A549 (cell line): ENCODE measurements around the gene STAB2. TPM values are rescaled to one million over a fixed set of nuclear protein-coding genes. Genes with fewer than 3 reads are reported as not detected.

ENCODE experiments used
- ATAC-seq, 2 experiments: fragments of 200-7000 bp in 1 of 2; fragments of >200 bp in 1 of 2; cut with Nextera tagmentation in 1 of 2; cut with Tn5 transposase in 1 of 2; 3 replicates each; pipeline versions ENCODE4 v1.8.0 to v1.9.1; 2018 to 2020; ENCODE audit warnings: mild to moderate bottlenecking in 1 of 2, moderate library complexity in 1 of 2
- CTCF ChIA-PET: fragments of 300-600 bp; sonication (Branson Sonifier 250); formaldehyde crosslinking; extraction: SDS; loops from one replicate; lab custom pipeline; 2021; ENCODE audit warnings: antibody characterized with exemption, inconsistent platforms; lab: Yijun Ruan, JAX
- POLR2A ChIA-PET: fragments of 350-600 bp; formaldehyde crosslinking; extraction: SDS; loops from one replicate; lab custom pipeline; 2021; ENCODE audit warnings: antibody characterized with exemption, inconsistent platforms; lab: Yijun Ruan, JAX
- DNase-seq, 2 experiments: peaks; one replicate each; pipeline versions ENCODE4 v3.0.0 to v3.0.0-alpha.2; 2011 to 2016; ENCODE audit warnings: low read depth in 1 of 2, low spot score in 1 of 2
- FAIRE-seq: peaks from 2 replicates; lab custom pipeline; 2011; peaks lifted over from hg19 to GRCh38; lab: Jason Lieb, UNC
- H3K27ac ChIP-seq, 2 experiments: fragments of >200 bp; sonication (Bioruptor Twin); formaldehyde crosslinking; 3 replicates each; pipeline ENCODE4 v1.5.1; 2016 to 2017
- H3K4me1 ChIP-seq: fragments of >200 bp; sonication (Bioruptor Twin); formaldehyde crosslinking; 3 replicates; pipeline ENCODE4 v1.6.1; 2016
- H3K4me2 ChIP-seq: fragments of >200 bp; sonication (Bioruptor Twin); formaldehyde crosslinking; 3 replicates; pipeline ENCODE4 v1.6.1; 2016
- H3K4me3 ChIP-seq: fragments of >200 bp; sonication (Bioruptor Twin); formaldehyde crosslinking; 3 replicates; pipeline ENCODE4 v1.5.1; 2016
- H3K9me3 ChIP-seq: fragments of >200 bp; sonication (Bioruptor Twin); formaldehyde crosslinking; 3 replicates; pipeline ENCODE4 v1.6.1; 2016
- BCL3 ChIP-seq: fragments of >200 bp; sonication (Bioruptor Twin); formaldehyde crosslinking; IDR thresholded peaks from 3 replicates; pipeline ENCODE4 v1.6.1; 2016
- CTCF ChIP-seq: fragments of >200 bp; sonication (Bioruptor Twin); formaldehyde crosslinking; IDR thresholded peaks from 3 replicates; pipeline ENCODE4 v1.5.1; 2016
- ELK1 ChIP-seq: fragments of 150-350 bp; IDR thresholded peaks from 2 replicates; pipeline ENCODE4 v1.6.1; 2014; ENCODE audit warnings: low read depth, mild to moderate bottlenecking, low read length
- FOSB ChIP-seq: fragments of 250-450 bp; sonication (Bioruptor Pico); IDR thresholded peaks from 2 replicates; pipeline ENCODE4 v1.5.0; 2020; ENCODE audit warnings: mild to moderate bottlenecking, moderate library complexity
- FOSL2 ChIP-seq, 2 experiments: fragments of 450-650 bp in 1 of 2; fragments of >200 bp in 1 of 2; sonication (Bioruptor Twin) in 1 of 2; formaldehyde crosslinking; IDR thresholded peaks; 2 replicates each; pipeline versions ENCODE4 v1.5.0 to v1.6.1; 2016 to 2020; ENCODE audit warnings: mild to moderate bottlenecking in 1 of 2, moderate library complexity in 1 of 2
- HMGXB4 ChIP-seq: fragments of 250-450 bp; sonication (Bioruptor Pico); IDR thresholded peaks from 2 replicates; pipeline ENCODE4 v1.5.0; 2021; ENCODE audit warnings: mild to moderate bottlenecking, moderate library complexity, borderline replicate concordance
- HOXB13 ChIP-seq: fragments of 250-450 bp; sonication (Bioruptor Pico); IDR thresholded peaks from 2 replicates; pipeline ENCODE4 v1.5.0; 2020; ENCODE audit warnings: low read depth, mild to moderate bottlenecking, moderate library complexity
- KDM1A ChIP-seq: fragments of 200-600 bp; sonication (generic); IDR thresholded peaks from 2 replicates; pipeline ENCODE4 v1.6.1; 2016; ENCODE audit warnings: low read depth, mild to moderate bottlenecking
- MAX ChIP-seq: IDR thresholded peaks from 2 replicates; pipeline ENCODE4 v1.6.1; 2012
- POLR2AphosphoS2 ChIP-seq: conservative IDR thresholded peaks from 2 replicates; pipeline ENCODE4 v1.6.1; 2012; ENCODE audit warnings: low read length, improper control_type of control experiment, inconsistent platforms
- REST ChIP-seq: fragments of 200-600 bp; sonication (generic); IDR thresholded peaks from 2 replicates; pipeline ENCODE4 v1.6.1; 2016; ENCODE audit warnings: antibody characterized with exemption, mild to moderate bottlenecking, moderate library complexity
- RFX5 ChIP-seq: fragments of 450-650 bp; IDR thresholded peaks from 2 replicates; pipeline ENCODE4 v1.7.1; 2014; ENCODE audit warnings: antibody characterized with exemption, mild to moderate bottlenecking, moderate library complexity
- SREBF2 ChIP-seq: fragments of 450-650 bp; IDR thresholded peaks from 2 replicates; pipeline ENCODE4 v1.6.1; 2014; ENCODE audit warnings: mild to moderate bottlenecking, moderate library complexity
- WGBS: methylation state at CpG from one replicate; pipeline ENCODE4 v1.1.6; 2017; ENCODE audit errors: missing lambda C conversion rate; 5-methylcytosine and 5-hydroxymethylcytosine counted together
- polyA plus RNA-seq, 4 experiments: library from polyadenylated mRNA; depleted of rRNA in 3 of 4; stranded (reverse); fragments of >200 nt; fragmentation: RNase III in 1 of 4; extraction: RNeasy Plus Mini Kit Qiagen cat#74134 plus additional on column Dnase treatment in 1 of 4; gene quantifications; 2 replicates in 3 of 4; 3 replicates in 1 of 4; pipeline ENCODE4 v1.2.3, GENCODE V29; 2011 to 2017

The STAB2 gene
- polyA plus RNA-seq, 2 of the 4 experiments (the other 2 are of a cell fraction) = not detected

- Histone ChIP-seq H3K9me3 (no peaks in the 10 kb centered on the region), H3K4me1 (no peaks in the 10 kb centered on the region), H3K27ac (no peak overlapping the region), H3K4me3 (no peak overlapping the region)
- FAIRE-seq = no peak
- CTCF ChIA-PET = no interaction called here
- WGBS = 58% methylated on average over 8 of the region's 8 CpGs
- TF ChIP-seq FOSL2 (IDR thresholded peaks at IDR 0.05) = no peak
- TF ChIP-seq FOSL2 (CRISPR knock-in tag; IDR thresholded peaks at IDR 0.05) = no peak
- no peak for TF ChIP-seq ELK1
- TF ChIP-seq FOSB (CRISPR knock-in tag) = no peak
- TF ChIP-seq, all 56 proteins: peak for 0
- POLR2A ChIA-PET = no interaction called here
- ATAC-seq (no peak), DNase-seq (no peak)
- H3K4me2 ChIP-seq = no peak overlapping the region
Observed at GRCh38 chr12:103725398-103725797, 138.3 kb downstream of the STAB2 start.

GRCh38 chr12:103727638-103728037 is 140.6 kb downstream of the STAB2 start:
- CTCF ChIA-PET = interaction anchor here (1.1 to 2.5 kb wide), 3 partner anchors 9 to 12 kb away, joined by 3 to 7 read pairs (median 4); no protein-coding TSS in a partner anchor

More at GRCh38 chr12:103727638-103728037, 140.6 kb downstream of the STAB2 start:
- H3K4me1 ChIP-seq = no peaks in the 10 kb centered on the region
- H3K27ac ChIP-seq = no peak overlapping the region
- H3K9me3 ChIP-seq = peaks cover 17% of the 10 kb centered on the region; the same call in 2 of the 3 replicates
- POLR2A ChIA-PET = no interaction called here
- no peak overlapping the region for H3K4me2 ChIP-seq
- no peak overlapping the region for H3K4me3 ChIP-seq
- TF ChIP-seq REST = no peak
- TF ChIP-seq HOXB13 (CRISPR knock-in tag) = no peak
- no peak for TF ChIP-seq KDM1A
- no peak for TF ChIP-seq MAX
- TF ChIP-seq FOSB (CRISPR knock-in tag) = no peak
- TF ChIP-seq SREBF2 = no peak
- TF ChIP-seq RFX5 = no peak
- TF ChIP-seq CTCF = no peak
- TF ChIP-seq HMGXB4 (CRISPR knock-in tag) = no peak
- TF ChIP-seq BCL3 = no peak
- TF ChIP-seq POLR2AphosphoS2 = no peak
- ATAC-seq = no peak; a peak in 1 of 6 replicates
- WGBS = 62% methylated on average over 3 of the region's 3 CpGs
- FAIRE-seq = no peak
- DNase-seq = no peak
